Measurements from ENCODE around the gene PIP4K2B. TPM values are rescaled to one million over a fixed set of nuclear protein-coding genes. Genes with fewer than 3 reads are reported as not detected.
"Not testable (repeated sequence)": the region's sequence is repeated elsewhere in the genome, so short reads cannot be mapped to it uniquely, and the experiment has no call there.

The PIP4K2B gene
- 33.8 and 42.2 TPM in 2 replicates for total RNA-seq (2014; rRNA removed; shearing (Covaris generic))
- 34.5 and 36.8 TPM in 2 replicates for polyA plus RNA-seq (2015; cell fraction: cytosol; rRNA removed)
- polyA plus RNA-seq (2015; cell fraction: nucleus; rRNA removed): 45.3 and 45.4 TPM in 2 replicates

DNA sequence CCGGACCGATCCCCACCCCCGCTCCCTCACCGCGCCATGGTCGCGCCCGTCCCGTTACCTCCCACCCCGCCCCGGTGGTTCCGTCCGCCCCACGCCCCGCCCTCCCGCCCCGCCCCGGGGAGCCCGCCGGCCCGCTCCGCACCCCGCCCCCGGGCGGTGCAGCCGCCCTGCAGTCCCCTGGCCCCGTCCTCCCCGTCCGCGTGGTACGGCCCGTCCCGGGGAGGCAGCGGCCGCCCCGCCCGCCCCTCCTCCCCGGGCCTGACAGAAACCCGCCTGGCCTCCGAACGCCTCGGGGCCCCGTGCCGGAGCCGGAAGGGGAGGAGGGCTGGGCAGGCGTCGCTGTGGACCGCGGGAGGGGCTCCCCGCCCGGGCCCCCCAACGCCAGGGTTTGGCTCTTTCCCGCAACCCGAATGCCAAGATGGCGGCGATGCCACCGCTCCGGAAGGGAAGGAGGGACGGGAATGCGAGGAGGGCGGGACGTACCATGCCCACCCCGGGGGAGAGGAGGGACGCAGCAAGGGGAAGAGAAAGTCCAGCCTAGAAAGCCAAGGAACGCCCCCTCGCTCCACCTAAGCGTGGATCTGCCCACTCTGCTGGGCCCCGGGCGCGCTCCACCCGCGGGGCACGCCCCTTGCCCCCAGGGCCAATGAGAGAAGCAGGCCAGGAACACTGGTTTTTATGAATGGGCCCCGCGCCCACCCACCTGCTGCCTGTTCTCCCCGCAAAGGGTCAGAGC lies at the start of gene PIP4K2B:
TSS of gene PIP4K2B (minus strand) at position 56 of the 736 bp plus-strand sequence. CDS start 132 bp downstream, outside the sequence.
- peak; percentile 96 for DNase-seq (ENCODE audit: low read depth)

GRCh38 chr17:38848557-38848891 lies 49.2 kb upstream of the PIP4K2B start:
- no peak for DNase-seq (ENCODE audit: low read depth)

DNA sequence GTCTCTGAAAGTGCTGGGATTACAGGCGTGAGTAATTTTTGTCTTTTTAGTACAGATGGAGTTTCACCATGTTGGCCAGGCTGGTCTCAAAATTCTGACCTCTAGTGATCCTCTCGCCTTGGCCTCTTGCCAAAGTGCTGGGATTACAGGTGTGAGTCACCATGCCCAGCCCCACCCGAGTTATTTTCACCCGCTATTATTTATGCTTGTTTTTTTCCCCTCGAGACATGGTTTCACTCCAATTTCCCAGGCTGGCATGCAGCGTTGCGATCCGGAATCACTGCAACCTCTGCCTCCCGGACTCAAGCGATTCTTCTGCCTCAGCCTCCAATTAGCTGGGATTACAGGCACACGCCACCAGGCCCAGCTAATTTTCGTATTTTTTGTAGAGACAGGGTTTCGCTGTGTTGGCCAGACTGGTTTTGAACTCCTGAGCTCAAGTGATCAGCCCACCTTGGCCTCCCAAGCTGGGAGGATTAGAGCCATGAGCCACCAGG lies 45.0 kb upstream of the PIP4K2B start:
- DNase-seq (ENCODE audit: low read depth): no peak

GRCh38 chr17:38825762-38826247 lies 26.4 kb upstream of the PIP4K2B start:
- DNase-seq (ENCODE audit: low read depth): no peak

GRCh38 chr17:38824899-38825761 lies 25.8 kb upstream of the PIP4K2B start, which contains the start of gene CWC25:
TSS of gene CWC25 (minus strand) at chr17:38825321. CDS start at chr17:38825183, 138 bp downstream.
- peak; percentile 95 for DNase-seq (ENCODE audit: low read depth)

DNA sequence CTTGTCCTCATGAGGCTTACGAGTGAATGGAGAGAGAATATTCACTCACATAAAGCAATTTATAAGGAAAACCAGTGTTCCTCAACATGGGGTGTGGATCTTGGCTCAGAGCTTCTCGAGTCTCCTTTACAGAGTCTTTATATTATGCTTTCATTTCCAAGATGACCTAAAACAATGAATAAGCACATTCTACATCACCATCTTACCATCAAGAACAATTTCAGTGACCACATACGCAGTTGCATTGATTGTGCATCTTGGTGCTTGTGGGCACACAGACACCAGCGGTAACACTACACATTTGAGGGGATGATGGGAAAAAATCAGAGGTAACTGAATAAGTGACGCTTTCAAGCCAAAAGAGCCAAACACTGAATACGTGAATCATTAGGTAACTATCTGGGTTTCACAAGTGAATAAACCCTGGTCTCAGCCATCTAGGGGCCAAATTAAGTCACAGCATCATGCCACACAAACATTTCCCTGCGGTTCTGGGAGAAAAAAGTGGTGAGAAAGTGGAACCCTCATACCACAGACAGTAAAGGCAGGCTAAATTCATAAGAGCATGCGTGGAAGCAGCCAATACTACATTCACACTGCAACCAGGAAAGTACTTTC lies 16.3 kb upstream of the PIP4K2B start:
- peak; percentile 24 for DNase-seq (ENCODE audit: low read depth)

- no peak for DNase-seq (ENCODE audit: low read depth)
Observed at GRCh38 chr17:38809828-38810227, 10.5 kb upstream of the PIP4K2B start.

GRCh38 chr17:38800237-38800760 lies 943 bp upstream of the PIP4K2B start:
- DNase-seq (ENCODE audit: low read depth): no peak

- DNase-seq (ENCODE audit: low read depth): peak; percentile 44
Observed at GRCh38 chr17:38798614-38799500, 499 bp downstream of the PIP4K2B start.

- no peak for DNase-seq (ENCODE audit: low read depth)
Observed at GRCh38 chr17:38797828-38798227, 1.5 kb downstream of the PIP4K2B start.

DNA sequence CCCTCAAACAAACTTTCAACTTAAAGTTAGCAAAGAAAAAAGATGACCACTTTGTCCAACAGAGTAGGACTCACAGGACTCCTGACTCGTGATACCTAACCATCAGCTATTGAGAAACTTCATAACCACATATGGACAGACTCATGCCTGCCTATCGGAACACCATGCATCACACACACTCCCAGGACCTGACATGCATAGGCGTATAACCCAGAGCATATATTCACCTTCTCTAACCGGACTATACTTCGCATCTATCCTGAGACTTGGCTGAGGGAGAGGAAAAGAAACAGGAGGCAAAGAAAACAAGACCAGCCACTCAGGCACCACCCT lies 2.2 kb downstream of the PIP4K2B start:
- no peak for DNase-seq (ENCODE audit: low read depth)

GRCh38 chr17:38796451-38797157 lies 2.8 kb downstream of the PIP4K2B start:
- no peak for DNase-seq (ENCODE audit: low read depth)

GRCh38 chr17:38794221-38794620 lies 5.1 kb downstream of the PIP4K2B start:
- no peak for DNase-seq (ENCODE audit: low read depth)

- no peak for DNase-seq (ENCODE audit: low read depth)
Observed at GRCh38 chr17:38791162-38791561, 8.2 kb downstream of the PIP4K2B start.

GRCh38 chr17:38790148-38790707 lies 9.1 kb downstream of the PIP4K2B start:
- not testable (repeated sequence) for DNase-seq (ENCODE audit: low read depth)

GRCh38 chr17:38789185-38789584 lies 10.2 kb downstream of the PIP4K2B start:
- no peak for DNase-seq (ENCODE audit: low read depth)

DNA sequence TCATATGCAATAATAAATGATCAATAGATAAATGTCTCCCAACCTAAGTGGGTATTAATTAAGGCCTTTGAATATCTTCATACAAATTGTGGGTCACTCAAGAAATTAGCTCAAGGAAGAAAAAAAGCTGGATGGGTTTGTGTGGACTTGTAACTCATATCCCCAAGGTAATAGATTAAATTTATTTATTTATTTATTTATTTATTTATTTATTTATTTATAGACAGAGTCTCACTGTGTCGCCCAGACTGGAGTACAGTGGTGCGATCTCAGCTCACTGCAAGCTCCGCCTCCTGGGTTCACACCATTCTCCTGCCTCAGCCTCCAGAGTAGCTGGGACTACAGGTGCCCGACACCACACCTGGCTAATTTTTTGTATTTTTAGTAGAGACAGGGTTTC lies 11.4 kb downstream of the PIP4K2B start:
- DNase-seq (ENCODE audit: low read depth): not testable (repeated sequence)

DNA sequence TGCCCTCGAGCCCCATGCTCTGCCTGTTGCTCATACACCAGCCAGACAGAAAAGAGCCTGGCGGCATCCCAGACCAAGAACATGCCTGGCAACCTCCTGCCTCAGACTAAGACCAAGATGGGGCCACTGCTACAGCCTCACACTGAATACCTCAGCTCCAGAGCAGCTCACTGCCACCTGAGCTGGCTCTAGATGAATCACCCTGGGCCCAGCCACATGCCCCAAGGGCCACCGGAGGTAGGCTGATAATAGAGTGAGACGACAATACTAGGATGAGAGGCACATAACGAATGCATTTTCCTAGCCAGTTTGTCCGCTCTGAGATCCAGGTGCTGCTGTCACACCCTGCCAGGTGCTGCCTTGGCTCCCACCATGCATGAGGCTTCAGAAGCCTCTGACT lies 13.0 kb downstream of the PIP4K2B start:
- DNase-seq (ENCODE audit: low read depth): no peak

- DNase-seq (ENCODE audit: low read depth): no peak
Observed at GRCh38 chr17:38783227-38783626, 16.1 kb downstream of the PIP4K2B start.

Measured in HT1080 (cell line).